PC-3 (cell line): ENCODE results near the gene ACADM. TPM values are rescaled to one million over a fixed set of nuclear protein-coding genes. Genes with fewer than 3 reads are reported as not detected.

ENCODE experiments used
- ATAC-seq: fragments of 200-7000 bp; cut with Tn5 transposase; 2 replicates; pipeline ENCODE4 v1.9.1; 2020; ENCODE audit warnings: mild to moderate bottlenecking, moderate library complexity
- BruUV-seq: library from RNA; stranded (reverse); fragments of 400-500 nt; replicated peaks from 2 replicates; lab custom pipeline; 2021; lab: Mats Ljungman, UMichigan
- CTCF ChIA-PET: fragments of 300-600 bp; sonication (Branson Sonifier 250); formaldehyde crosslinking; loops from one replicate; lab custom pipeline; 2022; ENCODE audit warnings: antibody characterized with exemption; lab: Charles Lee
- POLR2A ChIA-PET: fragments of 300-600 bp; sonication (Branson Sonifier 250); formaldehyde crosslinking; loops from one replicate; lab custom pipeline; 2022; ENCODE audit warnings: antibody characterized with exemption; ENCODE audit not compliant: unreplicated experiment; lab: Charles Lee
- DNase-seq: peaks from one replicate; pipeline ENCODE4 v3.0.0-alpha.2; 2015
- H2AFZ ChIP-seq: fragments of 300-600 bp; sonication (generic); 2 replicates; pipeline ENCODE4 v1.6.0; 2016; ENCODE audit warnings: antibody characterized with exemption, low read length
- H3F3A ChIP-seq: fragments of 300-600 bp; sonication (generic); one replicate; pipeline ENCODE4 v1.6.0; 2017; ENCODE audit warnings: antibody characterized with exemption, low read length, control low read depth, mild to moderate bottlenecking; ENCODE audit not compliant: unreplicated experiment
- H3K27ac ChIP-seq: fragments of 300-600 bp; sonication (generic); 2 replicates; pipeline ENCODE4 v1.5.1; 2016; ENCODE audit warnings: mild to moderate bottlenecking, low read length
- H3K27me3 ChIP-seq: fragments of 300-600 bp; sonication (generic); 2 replicates; pipeline ENCODE4 v1.6.1; 2016; ENCODE audit warnings: low read length, mixed read lengths
- H3K36me3 ChIP-seq: fragments of 300-600 bp; sonication (generic); 2 replicates; pipeline ENCODE4 v1.6.1; 2016; ENCODE audit warnings: low read depth, mixed run types, low read length, mixed read lengths
- H3K4me1 ChIP-seq: fragments of 300-600 bp; sonication (generic); 2 replicates; pipeline ENCODE4 v1.5.1; 2016; ENCODE audit warnings: low read length; ENCODE audit not compliant: insufficient read depth
- H3K4me2 ChIP-seq: fragments of 300-600 bp; sonication (generic); 2 replicates; pipeline ENCODE4 v1.6.0; 2016; ENCODE audit warnings: low read length
- H3K4me3 ChIP-seq: fragments of 300-600 bp; sonication (generic); 2 replicates; pipeline ENCODE4 v1.5.1; 2016; ENCODE audit warnings: mild to moderate bottlenecking, low read length, mixed read lengths
- H3K79me2 ChIP-seq: fragments of 300-600 bp; sonication (generic); 2 replicates; pipeline ENCODE4 v1.6.1; 2017; ENCODE audit warnings: low read length, mixed read lengths
- H3K9ac ChIP-seq: fragments of 300-600 bp; sonication (generic); 2 replicates; pipeline ENCODE4 v1.6.0; 2016; ENCODE audit warnings: mild to moderate bottlenecking, low read length
- H3K9me2 ChIP-seq: fragments of 300-600 bp; sonication (generic); replicated peaks from 2 replicates; pipeline ENCODE4 v1.6.1; 2016; ENCODE audit warnings: mixed run types, low read length, mixed read lengths
- H3K9me3 ChIP-seq: fragments of 300-600 bp; sonication (generic); 2 replicates; pipeline ENCODE4 v1.6.1; 2016; ENCODE audit warnings: low read length, mixed read lengths
- H4K20me1 ChIP-seq: fragments of 300-600 bp; sonication (generic); 2 replicates; pipeline ENCODE4 v1.6.1; 2016; ENCODE audit warnings: low read length, mixed read lengths
- EZH2 ChIP-seq: fragments of 300-600 bp; sonication (generic); IDR thresholded peaks from one replicate; pipeline ENCODE4 v1.6.1; 2017; ENCODE audit warnings: antibody characterized with exemption, mild to moderate bottlenecking, low read length; ENCODE audit not compliant: unreplicated experiment
- EZH2phosphoT487 ChIP-seq: fragments of 300-600 bp; sonication (generic); IDR thresholded peaks from 2 replicates; pipeline ENCODE4 v1.6.1; 2018; ENCODE audit warnings: mild to moderate bottlenecking, antibody characterized with exemption, low read length, borderline replicate concordance
- intact Hi-C: fragments of 100-400 bp; cut with micrococcal nuclease; formaldehyde crosslinking; loops from 2 replicates; pipeline ENCODE4 v1.9.0; 2023
- total RNA-seq: library from RNA; depleted of rRNA; stranded (reverse); fragments of >200 nt; gene quantifications from 2 replicates; pipeline ENCODE4 v1.2.3, GENCODE V29; 2014
- TF ChIP-seq, protein P1 (sequence below): fragments of 300-600 bp; sonication (generic); conservative IDR thresholded peaks from 2 replicates; pipeline ENCODE4 v1.5.1; 2017; ENCODE audit warnings: antibody characterized with exemption, low read depth, mild to moderate bottlenecking, low read length

ACADM gene
- total RNA-seq, 1 experiment from 2014 or later: 25.0 TPM

DNA sequence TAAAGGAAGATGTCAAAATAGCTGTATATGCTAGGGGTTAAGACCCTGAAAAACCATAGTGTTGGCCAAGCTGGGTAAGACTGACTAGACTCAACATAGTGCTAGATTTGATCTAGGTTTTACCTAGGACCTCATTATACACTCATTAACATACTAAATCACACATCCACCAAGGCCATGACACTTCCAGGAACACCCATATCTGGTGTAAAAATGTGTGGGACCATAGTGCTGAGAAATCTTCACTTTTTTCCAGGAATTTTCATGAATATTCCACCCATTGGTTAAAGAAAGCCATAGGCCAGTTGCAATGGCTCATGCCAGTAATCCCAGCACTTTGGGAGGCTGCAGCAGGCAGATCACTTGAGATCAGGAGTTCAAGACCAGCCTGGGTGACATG is 34.0 kb upstream of the ACADM start:
- ATAC-seq (no peak), DNase-seq (no peak)
- no peaks in the 10 kb centered on the region for H3K79me2 ChIP-seq
- H3K27me3 ChIP-seq: peaks cover 27% of the 10 kb centered on the region
- no peaks in the 10 kb centered on the region for H3K9me2 ChIP-seq
- no peak overlapping the region for H3K27ac ChIP-seq
- intact Hi-C loops: no loop called here
- no peaks in the 10 kb centered on the region for H3K9me3 ChIP-seq
- no peaks in the 10 kb centered on the region for H3K36me3 ChIP-seq
- ChIA-PET POLR2A (no interaction called here), CTCF (no interaction called here)
- H3F3A ChIP-seq: no peaks in the 10 kb centered on the region
- H3K4me2 ChIP-seq: no peak overlapping the region
- H2AFZ ChIP-seq: no peak overlapping the region
- H3K9ac ChIP-seq: no peak overlapping the region
- H3K4me1 ChIP-seq: no peaks in the 10 kb centered on the region
- no peaks in the 10 kb centered on the region for H4K20me1 ChIP-seq
- TF ChIP-seq EZH2phosphoT487 (no peak), EZH2 (no peak)
- TF ChIP-seq, protein P1, sequence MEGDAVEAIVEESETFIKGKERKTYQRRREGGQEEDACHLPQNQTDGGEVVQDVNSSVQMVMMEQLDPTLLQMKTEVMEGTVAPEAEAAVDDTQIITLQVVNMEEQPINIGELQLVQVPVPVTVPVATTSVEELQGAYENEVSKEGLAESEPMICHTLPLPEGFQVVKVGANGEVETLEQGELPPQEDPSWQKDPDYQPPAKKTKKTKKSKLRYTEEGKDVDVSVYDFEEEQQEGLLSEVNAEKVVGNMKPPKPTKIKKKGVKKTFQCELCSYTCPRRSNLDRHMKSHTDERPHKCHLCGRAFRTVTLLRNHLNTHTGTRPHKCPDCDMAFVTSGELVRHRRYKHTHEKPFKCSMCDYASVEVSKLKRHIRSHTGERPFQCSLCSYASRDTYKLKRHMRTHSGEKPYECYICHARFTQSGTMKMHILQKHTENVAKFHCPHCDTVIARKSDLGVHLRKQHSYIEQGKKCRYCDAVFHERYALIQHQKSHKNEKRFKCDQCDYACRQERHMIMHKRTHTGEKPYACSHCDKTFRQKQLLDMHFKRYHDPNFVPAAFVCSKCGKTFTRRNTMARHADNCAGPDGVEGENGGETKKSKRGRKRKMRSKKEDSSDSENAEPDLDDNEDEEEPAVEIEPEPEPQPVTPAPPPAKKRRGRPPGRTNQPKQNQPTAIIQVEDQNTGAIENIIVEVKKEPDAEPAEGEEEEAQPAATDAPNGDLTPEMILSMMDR: no peak
- no TSS peak for BruUV-seq
- no peak overlapping the region for H3K4me3 ChIP-seq

- Histone ChIP-seq H3K9me2 (no peaks in the 10 kb centered on the region), H3K9ac (no peak overlapping the region), H4K20me1 (no peaks in the 10 kb centered on the region), H3K27ac (no peak overlapping the region), H3K27me3 (peaks cover 30% of the 10 kb centered on the region), H3K4me1 (no peaks in the 10 kb centered on the region), H3K9me3 (no peaks in the 10 kb centered on the region), H3K79me2 (no peaks in the 10 kb centered on the region), H3K36me3 (no peaks in the 10 kb centered on the region), H3K4me2 (no peak overlapping the region), H3K4me3 (no peak overlapping the region), H2AFZ (no peak overlapping the region), H3F3A (no peaks in the 10 kb centered on the region)
- BruUV-seq: no TSS peak
- ChIA-PET POLR2A (no interaction called here), CTCF (no interaction called here)
- TF ChIP-seq EZH2phosphoT487 (no peak), EZH2 (no peak)
- TF ChIP-seq, protein P1: no peak
- DNase-seq (no peak), ATAC-seq (no peak)
- intact Hi-C loops: no loop called here
Observed at GRCh38 chr1:75693551-75693950, 31.0 kb upstream of the ACADM start.

GRCh38 chr1:75696000-75696399 is 28.5 kb upstream of the ACADM start:
- H3K36me3 ChIP-seq: no peaks in the 10 kb centered on the region
- H4K20me1 ChIP-seq: no peaks in the 10 kb centered on the region
- H2AFZ ChIP-seq: no peak overlapping the region
- no peak overlapping the region for H3K9ac ChIP-seq
- ChIA-PET CTCF (no interaction called here), POLR2A (no interaction called here)
- BruUV-seq: no TSS peak
- no peaks in the 10 kb centered on the region for H3K79me2 ChIP-seq
- H3F3A ChIP-seq: no peaks in the 10 kb centered on the region
- ATAC-seq (peak; percentile 54), DNase-seq (no peak)
- TF ChIP-seq EZH2phosphoT487: no peak
- TF ChIP-seq EZH2: no peak
- intact Hi-C loops: no loop called here
- no peak overlapping the region for H3K4me2 ChIP-seq
- H3K4me1 ChIP-seq: no peaks in the 10 kb centered on the region
- H3K9me3 ChIP-seq: no peaks in the 10 kb centered on the region
- no peak overlapping the region for H3K27ac ChIP-seq
- H3K9me2 ChIP-seq: no peaks in the 10 kb centered on the region
- H3K27me3 ChIP-seq: peaks cover 30% of the 10 kb centered on the region
- no peak overlapping the region for H3K4me3 ChIP-seq
